ENCODE data around the gene SMC3. TPM values are rescaled to one million over a fixed set of nuclear protein-coding genes. Genes with fewer than 3 reads are reported as not detected.

Gene SMC3
- total and polyA plus RNA-seq, 2 of the 13 experiments (the other 11 are each of a cell fraction or from before 2014, with no cell fraction given) = 11.7 to 48.0 TPM

GRCh38 chr10:110535958-110536891 lies 31.3 kb upstream of the SMC3 start (continued):
- TF ChIP-seq FOXP1 (IDR thresholded peaks at IDR 0.05) = no peak
- no peak for TF ChIP-seq FOXP1 (CRISPR knock-in tag; IDR thresholded peaks at IDR 0.05)
- TF ChIP-seq SNAPC2 (CRISPR knock-in tag; IDR thresholded peaks at IDR 0.05) = no peak
- TF ChIP-seq POLR2AphosphoS2 (IDR thresholded peaks at IDR 0.05; ENCODE audit: low read depth, low read length) = no peak
- no peak for TF ChIP-seq SUZ12 (IDR thresholded peaks at IDR 0.05; ENCODE audit: low read depth, low read length)
- no peak for TF ChIP-seq HOXD1 (CRISPR knock-in tag; IDR thresholded peaks at IDR 0.05)

DNA sequence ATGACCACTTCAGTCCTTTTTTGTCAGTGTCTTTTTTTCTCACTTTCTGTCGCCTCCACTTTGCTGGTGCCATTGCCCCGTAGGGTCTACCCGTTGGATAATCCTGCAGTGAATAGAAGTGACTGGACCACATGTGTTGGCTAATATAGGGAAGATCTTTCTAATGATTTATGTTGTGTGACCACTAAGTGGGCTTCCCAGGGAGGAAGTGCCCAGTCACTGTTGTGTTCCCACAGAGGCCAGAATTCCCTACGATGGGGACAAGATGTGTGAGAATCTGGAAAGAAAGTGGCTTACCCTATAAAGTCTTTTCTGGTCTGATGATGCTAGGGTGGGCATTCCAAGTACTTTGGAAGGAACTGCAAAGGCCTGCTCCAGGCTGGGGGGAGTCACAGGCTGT lies 28.4 kb upstream of the SMC3 start:
- CTCF ChIA-PET (ENCODE audit: low intra/inter-chr PET ratio, low total read pairs) = no interaction called here
- ATAC-seq (no peak), DNase-seq (ENCODE audit: low spot score) (no peak), FAIRE-seq (no peak)
- H3K9me3 ChIP-seq (ENCODE audit: low read length) = no peaks in the 10 kb centered on the region
- H3K9ac ChIP-seq (ENCODE audit: insufficient read depth, low read depth, low read length) = no peak overlapping the region
- WGBS (ENCODE audit: low lambda C conversion rate) = 20% methylated on average over 4 of the region's 4 CpGs
- H4K20me1 ChIP-seq (ENCODE audit: insufficient read depth, low read length) = no peaks in the 10 kb centered on the region
- H2AFZ ChIP-seq (ENCODE audit: low read length) = no peak overlapping the region
- no peaks in the 10 kb centered on the region for H3K36me3 ChIP-seq (replicated peaks in 1 of 2; ENCODE audit: control insufficient read depth in 1 of 2, insufficient read depth in 2 of 2, low read length in 2 of 2)
- H3K27me3 ChIP-seq (ENCODE audit: control insufficient read depth in 1 of 2, insufficient read depth in 2 of 2, low read length in 2 of 2) = peaks cover 1 to 8% of the 10 kb centered on the region in 2 experiments; a peak in 2 of 5 replicates
- no peak overlapping the region for H3K27ac ChIP-seq (ENCODE audit: extremely low read length, insufficient read depth, low read length)
- in situ Hi-C loops (cut with HindIII; ENCODE audit: extremely low pct_ligation_motif_present, low pct_unique_long_range_greater_than_20kb) (no loop called here), intact Hi-C loops (cut with micrococcal nuclease; ENCODE audit: unreplicated experiment) (no loop called here)
- TF ChIP-seq ZHX1 (CRISPR knock-in tag; IDR thresholded peaks at IDR 0.05; ENCODE audit: low read depth) (no peak), ZNF562 (CRISPR knock-in tag; IDR thresholded peaks at IDR 0.05; ENCODE audit: borderline replicate concordance) (no peak), STAG1 (CRISPR knock-in tag; IDR thresholded peaks at IDR 0.05) (no peak), ZFX (CRISPR knock-in tag; IDR thresholded peaks at IDR 0.05; ENCODE audit: low read depth) (no peak), KDM5A (IDR thresholded peaks at IDR 0.05; ENCODE audit: borderline replicate concordance, low read length) (no peak), ETV5 (CRISPR knock-in tag; IDR thresholded peaks at IDR 0.05; ENCODE audit: borderline replicate concordance) (no peak), U2AF2 (IDR thresholded peaks at IDR 0.05; ENCODE audit: low read depth, low read length) (no peak), TCF7 (IDR thresholded peaks at IDR 0.05; ENCODE audit: low read depth) (no peak), SIN3B (IDR thresholded peaks at IDR 0.05; ENCODE audit: low read length) (no peak), ZNF713 (CRISPR knock-in tag; IDR thresholded peaks at IDR 0.05) (no peak)
- TF ChIP-seq, protein P1, sequence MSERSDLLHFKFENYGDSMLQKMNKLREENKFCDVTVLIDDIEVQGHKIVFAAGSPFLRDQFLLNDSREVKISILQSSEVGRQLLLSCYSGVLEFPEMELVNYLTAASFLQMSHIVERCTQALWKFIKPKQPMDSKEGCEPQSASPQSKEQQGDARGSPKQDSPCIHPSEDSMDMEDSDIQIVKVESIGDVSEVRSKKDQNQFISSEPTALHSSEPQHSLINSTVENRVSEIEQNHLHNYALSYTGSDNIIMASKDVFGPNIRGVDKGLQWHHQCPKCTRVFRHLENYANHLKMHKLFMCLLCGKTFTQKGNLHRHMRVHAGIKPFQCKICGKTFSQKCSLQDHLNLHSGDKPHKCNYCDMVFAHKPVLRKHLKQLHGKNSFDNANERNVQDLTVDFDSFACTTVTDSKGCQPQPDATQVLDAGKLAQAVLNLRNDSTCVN (CRISPR knock-in tag; IDR thresholded peaks at IDR 0.05; ENCODE audit: borderline replicate concordance) = no peak
- TF ChIP-seq, protein P2, sequence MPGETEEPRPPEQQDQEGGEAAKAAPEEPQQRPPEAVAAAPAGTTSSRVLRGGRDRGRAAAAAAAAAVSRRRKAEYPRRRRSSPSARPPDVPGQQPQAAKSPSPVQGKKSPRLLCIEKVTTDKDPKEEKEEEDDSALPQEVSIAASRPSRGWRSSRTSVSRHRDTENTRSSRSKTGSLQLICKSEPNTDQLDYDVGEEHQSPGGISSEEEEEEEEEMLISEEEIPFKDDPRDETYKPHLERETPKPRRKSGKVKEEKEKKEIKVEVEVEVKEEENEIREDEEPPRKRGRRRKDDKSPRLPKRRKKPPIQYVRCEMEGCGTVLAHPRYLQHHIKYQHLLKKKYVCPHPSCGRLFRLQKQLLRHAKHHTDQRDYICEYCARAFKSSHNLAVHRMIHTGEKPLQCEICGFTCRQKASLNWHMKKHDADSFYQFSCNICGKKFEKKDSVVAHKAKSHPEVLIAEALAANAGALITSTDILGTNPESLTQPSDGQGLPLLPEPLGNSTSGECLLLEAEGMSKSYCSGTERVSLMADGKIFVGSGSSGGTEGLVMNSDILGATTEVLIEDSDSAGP (CRISPR knock-in tag; IDR thresholded peaks at IDR 0.05; ENCODE audit: borderline replicate concordance) = no peak
- H3K4me1 ChIP-seq (ENCODE audit: insufficient read depth, low read length) = no peaks in the 10 kb centered on the region
- H3K79me2 ChIP-seq (ENCODE audit: insufficient read depth, low read length) = no peaks in the 10 kb centered on the region
- POLR2A ChIA-PET = no interaction called here
- no peak overlapping the region for H3K4me3 ChIP-seq (replicated peaks in 1 of 3; ENCODE audit: insufficient read depth in 1 of 3, low read depth in 2 of 3, low read length in 3 of 3)
- no TSS peak for BruUV-seq (replicated peaks)
- H3K4me2 ChIP-seq (ENCODE audit: low read depth, low read length) = no peak overlapping the region
